SH-SY5Y (cell line): Measurements from ENCODE around the gene HOXB7.

Source experiments
- GATA2 ChIP-seq: IDR thresholded peaks from 2 replicates; pipeline ENCODE4 v1.6.1; 2011; ENCODE audit warnings: mild to moderate bottlenecking, low read depth, low read length
- GATA3 ChIP-seq: IDR thresholded peaks from 2 replicates; pipeline ENCODE4 v1.6.1; 2011; ENCODE audit warnings: low read depth, mild to moderate bottlenecking, low read length, moderate library complexity

GRCh38 chr17:48601207-48601538, 9.6 kb downstream of the HOXB7 start:
- no peak for TF ChIP-seq GATA2
- no peak for TF ChIP-seq GATA3
